ENCODE data around the gene RPL10A.

RPL10A gene

GRCh38 chr6:35473850-35474130, 5.6 kb downstream of the RPL10A start:
- no peak for TF ChIP-seq CTCF (IDR thresholded peaks at IDR 0.05; ENCODE audit: borderline replicate concordance, control extremely low read depth, extremely low read depth, insufficient read depth, missing control alignments)
- peak; percentile 41 for DNase-seq (ENCODE audit: low spot score)
- in situ Hi-C loops (cut with MboI; ENCODE audit: low sequenced_read_pairs, unreplicated experiment) = no loop called here

GRCh38 chr6:35474131-35474941, 6.1 kb downstream of the RPL10A start:
- DNase-seq (ENCODE audit: low spot score) = peak; percentile 40
- in situ Hi-C loops (cut with MboI; ENCODE audit: low sequenced_read_pairs, unreplicated experiment) = no loop called here
- TF ChIP-seq CTCF (IDR thresholded peaks at IDR 0.05; ENCODE audit: borderline replicate concordance, control extremely low read depth, extremely low read depth, insufficient read depth, missing control alignments) = no peak

- TF ChIP-seq CTCF (IDR thresholded peaks at IDR 0.05; ENCODE audit: borderline replicate concordance, control extremely low read depth, extremely low read depth, insufficient read depth, missing control alignments) = no peak
- DNase-seq (ENCODE audit: low spot score) = peak; percentile 36
- in situ Hi-C loops (cut with MboI; ENCODE audit: low sequenced_read_pairs, unreplicated experiment) = no loop called here
Measured at GRCh38 chr6:35474942-35475570, 6.9 kb downstream of the RPL10A start.

DNA sequence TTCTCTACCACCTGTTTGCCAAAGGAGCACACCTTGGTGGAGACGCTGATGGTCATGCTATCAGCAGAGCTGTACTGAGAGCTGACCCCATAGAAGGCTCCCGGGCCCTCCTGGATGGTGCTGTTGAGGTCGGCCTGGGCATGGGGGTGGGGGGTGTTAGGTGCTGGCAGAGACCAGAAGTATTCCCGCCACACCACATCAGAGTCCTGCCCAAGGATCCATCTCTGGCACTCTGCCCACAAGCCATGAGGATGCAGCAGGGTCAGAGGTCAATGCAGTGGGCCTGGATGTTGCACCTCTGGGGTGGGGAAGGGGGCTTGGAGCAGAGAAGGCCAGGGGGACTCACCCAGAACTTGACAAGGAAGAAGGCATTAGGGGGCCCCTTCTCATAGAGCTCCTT, 7.4 kb downstream of the RPL10A start:
- no peak for TF ChIP-seq CTCF (IDR thresholded peaks at IDR 0.05; ENCODE audit: borderline replicate concordance, control extremely low read depth, extremely low read depth, insufficient read depth, missing control alignments)
- in situ Hi-C loops (cut with MboI; ENCODE audit: low sequenced_read_pairs, unreplicated experiment) = no loop called here
- DNase-seq (ENCODE audit: low spot score) = no peak

DNA sequence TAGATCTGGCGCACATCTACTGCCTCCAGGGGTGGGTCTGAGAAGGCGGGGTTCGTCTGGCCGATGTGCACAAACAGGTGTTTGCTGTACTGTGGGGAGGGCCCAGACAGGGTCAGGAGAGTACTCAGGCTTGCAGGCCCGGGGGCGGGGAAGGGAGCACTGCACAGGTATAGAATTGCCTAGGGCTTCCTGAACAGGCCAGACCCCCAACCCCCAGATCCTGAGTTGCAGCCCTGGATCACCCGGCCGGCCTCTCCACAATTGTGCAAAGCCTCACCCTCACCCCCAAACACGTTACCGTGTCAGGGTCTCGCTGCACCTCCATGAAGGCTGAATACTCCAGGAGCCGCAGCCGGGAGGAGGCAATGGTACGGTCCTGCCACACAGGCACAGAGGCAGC, 7.8 kb downstream of the RPL10A start:
- in situ Hi-C loops (cut with MboI; ENCODE audit: low sequenced_read_pairs, unreplicated experiment) = no loop called here
- no peak for DNase-seq (ENCODE audit: low spot score)
- no peak for TF ChIP-seq CTCF (IDR thresholded peaks at IDR 0.05; ENCODE audit: borderline replicate concordance, control extremely low read depth, extremely low read depth, insufficient read depth, missing control alignments)

- TF ChIP-seq CTCF (IDR thresholded peaks at IDR 0.05; ENCODE audit: borderline replicate concordance, control extremely low read depth, extremely low read depth, insufficient read depth, missing control alignments) = no peak
Measured at GRCh38 chr6:35477028-35477427, 8.8 kb downstream of the RPL10A start.

More at GRCh38 chr6:35477028-35477427, 8.8 kb downstream of the RPL10A start:
- in situ Hi-C loops (cut with MboI; ENCODE audit: low sequenced_read_pairs, unreplicated experiment) = no loop called here
- no peak for DNase-seq (ENCODE audit: low spot score)
